HG03457 (cell line): ENCODE measurements around the gene SBK2.
"Not testable (repeated sequence)": the region's sequence is repeated elsewhere in the genome, so short reads cannot be mapped to it uniquely, and the experiment has no call there.

Experiments
- ATAC-seq: cut with Tn5 transposase; IDR thresholded peaks from one replicate; pipeline ENCODE4 v1.9.1; 2021; ENCODE audit warnings: moderate number of reproducible peaks; ENCODE audit not compliant: unreplicated experiment

Gene SBK2

DNA sequence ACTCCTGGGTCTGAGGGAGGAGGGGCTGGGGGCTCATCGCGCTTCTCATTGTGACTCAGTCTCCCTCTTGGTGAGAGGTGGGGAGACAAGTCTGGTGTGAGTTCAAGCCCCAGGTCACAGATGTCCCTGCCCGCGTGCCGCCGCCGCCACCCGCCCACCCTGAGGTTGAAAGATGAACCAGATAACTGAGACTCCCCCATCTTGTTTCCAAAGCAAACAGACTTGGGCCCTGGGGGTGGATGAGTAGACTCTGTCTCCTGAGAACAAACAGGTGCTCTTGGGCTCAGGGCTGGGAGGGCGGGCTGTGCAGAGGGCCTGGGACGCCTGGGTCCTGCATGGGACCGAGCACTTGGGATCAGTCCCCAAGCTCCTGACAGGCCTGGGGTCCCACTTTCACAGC lies 567 bp downstream of the SBK2 start:
- ATAC-seq, result no peak

DNA sequence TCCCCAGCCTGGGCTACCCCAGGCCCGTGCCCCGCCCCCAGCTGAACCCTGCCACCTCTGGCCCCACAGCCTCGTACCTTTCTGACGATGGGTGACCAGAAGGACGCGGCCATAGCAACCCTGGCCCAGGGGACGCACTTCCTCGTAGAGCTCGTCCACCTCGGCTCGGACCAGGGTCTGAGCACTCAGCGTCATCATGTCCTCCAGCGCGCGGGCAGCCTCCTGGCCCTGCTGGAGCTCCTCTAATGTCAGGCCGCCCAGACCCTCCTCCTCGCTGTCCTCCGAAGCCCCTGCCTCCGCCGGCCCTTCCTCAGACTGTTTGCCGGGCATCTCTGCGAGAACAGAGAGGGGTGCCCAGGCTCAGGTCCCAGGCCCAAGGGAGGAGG lies 975 bp downstream of the SBK2 start:
- no peak for ATAC-seq

DNA sequence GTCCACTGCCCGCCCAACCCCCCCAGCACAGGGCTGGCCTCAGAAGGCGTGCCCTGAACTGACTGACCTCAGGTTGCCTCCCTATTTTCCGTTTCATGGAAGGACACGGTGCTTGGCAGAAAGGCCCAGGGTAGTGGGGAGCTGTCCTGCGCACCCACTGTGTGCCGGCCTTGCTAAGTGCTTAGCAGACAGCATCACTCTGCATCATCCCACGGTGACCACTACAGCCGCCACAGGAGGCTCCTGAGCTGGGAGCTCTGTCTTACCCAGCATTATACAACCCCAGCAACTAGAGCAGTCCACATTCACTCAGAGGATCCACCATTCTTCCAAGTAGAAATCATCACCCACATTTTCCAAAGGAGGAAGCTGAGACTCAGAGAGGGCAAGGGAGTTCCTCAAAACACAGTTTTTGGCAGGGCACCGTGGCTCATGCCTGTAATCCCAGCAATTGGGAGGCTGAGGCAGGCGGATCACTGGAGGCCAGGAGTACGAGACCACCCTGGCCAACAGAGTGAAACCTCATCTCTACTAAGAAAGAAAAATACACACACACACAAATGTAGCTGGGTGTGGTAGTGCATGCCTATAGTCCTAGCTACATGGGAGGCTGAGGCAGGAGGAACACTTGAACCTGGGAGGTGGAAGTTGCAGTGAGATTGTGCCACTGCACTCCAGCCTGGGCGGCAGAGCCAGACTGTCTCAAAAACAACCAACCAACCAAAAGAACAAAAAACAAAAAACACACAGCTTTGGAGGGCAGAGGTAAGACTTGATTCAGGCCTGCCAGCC lies 1.6 kb downstream of the SBK2 start:
- ATAC-seq, result no peak

DNA sequence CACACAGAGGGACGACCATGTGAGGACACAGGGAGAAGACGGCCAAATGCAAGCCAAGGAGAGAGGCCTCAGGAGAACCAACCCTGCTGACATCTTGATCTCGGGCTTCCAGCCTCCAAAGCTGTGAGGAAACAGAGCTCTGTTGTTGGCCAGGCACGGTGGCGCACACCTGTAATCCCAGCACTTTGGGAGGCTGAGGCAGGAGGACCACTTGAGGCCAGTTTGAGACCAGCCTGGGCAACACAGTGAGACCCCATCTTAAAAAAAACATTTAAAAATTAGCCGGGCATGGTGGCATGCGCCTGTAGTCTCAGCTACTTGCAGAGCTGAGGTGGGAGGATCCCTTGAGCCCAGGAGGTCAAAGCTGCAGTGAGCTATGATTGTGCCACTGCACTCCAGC lies 2.7 kb downstream of the SBK2 start:
- not testable (repeated sequence) for ATAC-seq

DNA sequence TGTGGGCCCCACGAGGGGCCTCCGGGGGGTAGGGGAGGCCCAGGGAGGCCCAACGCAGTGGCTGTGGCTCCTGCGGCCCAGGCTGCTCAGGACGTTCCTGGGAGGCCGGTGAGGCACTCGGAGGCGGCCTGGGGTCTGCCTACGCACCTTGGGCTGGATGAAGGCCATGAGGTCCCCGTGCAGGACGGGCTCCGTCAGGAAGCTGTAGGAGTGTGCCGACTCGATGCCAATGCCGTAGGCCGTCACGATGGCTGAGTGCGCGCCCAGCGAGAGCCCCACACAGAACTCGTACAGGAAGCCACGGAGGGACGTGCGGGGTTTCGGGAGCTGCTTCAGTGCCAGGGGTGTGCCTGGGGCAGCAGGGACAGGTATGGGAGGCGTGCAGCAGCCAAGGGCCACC lies 5.9 kb downstream of the SBK2 start:
- no peak for ATAC-seq

DNA sequence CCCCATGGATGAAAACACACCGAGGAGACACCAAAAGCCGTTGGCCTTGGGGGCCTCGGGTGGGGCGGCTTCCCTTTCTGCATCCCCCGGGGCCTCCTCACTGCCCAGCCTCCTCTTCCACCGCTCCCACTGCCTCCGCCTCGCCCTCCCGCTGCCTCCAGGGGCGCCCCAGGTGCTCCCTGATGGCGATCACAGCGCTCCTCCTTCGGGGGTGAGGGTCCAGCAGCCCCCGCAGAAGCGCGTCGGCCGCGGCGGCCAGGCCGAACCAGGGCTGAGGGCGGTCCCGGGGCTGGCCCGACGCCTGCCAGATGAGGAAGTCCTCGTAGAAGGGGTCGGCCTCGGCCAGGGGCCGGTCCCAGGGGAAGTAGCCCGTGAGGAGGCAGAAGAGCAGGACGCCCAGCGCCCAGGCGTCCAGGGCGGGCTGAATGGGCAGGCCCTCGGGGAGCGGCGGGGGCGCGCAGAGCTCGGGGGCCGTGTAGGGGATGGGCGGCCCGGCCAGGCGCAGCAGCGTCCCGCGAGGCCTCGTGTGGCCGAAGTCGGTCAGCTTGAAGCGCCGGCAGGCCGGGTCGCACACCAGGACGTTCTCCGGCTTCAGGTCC lies 7.2 kb downstream of the SBK2 start:
- no peak for ATAC-seq

DNA sequence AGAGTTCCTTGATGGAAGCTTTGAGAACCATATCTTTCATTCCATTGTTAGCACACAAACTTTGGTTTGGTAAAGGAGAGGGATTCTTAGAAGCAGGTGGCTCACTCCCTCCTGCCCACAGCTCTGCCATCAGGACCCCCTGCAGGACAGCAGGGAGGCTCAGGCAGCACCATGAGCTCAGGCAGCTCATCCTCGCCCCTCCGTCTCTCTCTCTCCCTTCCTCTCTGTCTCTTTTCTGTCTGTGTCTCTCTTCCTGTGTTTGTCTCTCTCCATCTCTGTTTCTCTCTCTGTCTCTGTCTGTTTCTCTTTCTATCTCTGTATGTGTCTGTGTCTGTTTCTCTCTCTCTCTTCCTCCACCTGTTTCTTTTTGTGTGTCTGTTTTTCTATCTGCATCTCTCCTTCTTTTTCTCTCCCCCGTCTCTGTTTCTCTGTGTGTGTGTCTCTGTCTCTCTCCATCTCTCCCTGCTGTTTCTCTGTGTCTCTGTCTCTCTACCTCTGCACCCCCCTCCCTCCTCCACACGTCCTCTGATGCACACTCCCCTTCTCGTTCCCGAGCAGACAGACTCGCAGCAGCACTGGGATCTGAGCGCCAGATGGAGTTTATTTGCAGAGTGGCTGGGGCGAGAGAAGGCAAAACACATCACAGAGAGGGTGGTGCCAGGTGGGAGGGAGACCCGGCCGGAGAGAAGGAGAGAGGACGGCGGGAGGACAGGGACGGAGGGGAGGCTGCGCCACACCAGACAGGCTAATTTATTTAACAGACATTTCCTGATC lies 8.7 kb downstream of the SBK2 start:
- no peak for ATAC-seq

DNA sequence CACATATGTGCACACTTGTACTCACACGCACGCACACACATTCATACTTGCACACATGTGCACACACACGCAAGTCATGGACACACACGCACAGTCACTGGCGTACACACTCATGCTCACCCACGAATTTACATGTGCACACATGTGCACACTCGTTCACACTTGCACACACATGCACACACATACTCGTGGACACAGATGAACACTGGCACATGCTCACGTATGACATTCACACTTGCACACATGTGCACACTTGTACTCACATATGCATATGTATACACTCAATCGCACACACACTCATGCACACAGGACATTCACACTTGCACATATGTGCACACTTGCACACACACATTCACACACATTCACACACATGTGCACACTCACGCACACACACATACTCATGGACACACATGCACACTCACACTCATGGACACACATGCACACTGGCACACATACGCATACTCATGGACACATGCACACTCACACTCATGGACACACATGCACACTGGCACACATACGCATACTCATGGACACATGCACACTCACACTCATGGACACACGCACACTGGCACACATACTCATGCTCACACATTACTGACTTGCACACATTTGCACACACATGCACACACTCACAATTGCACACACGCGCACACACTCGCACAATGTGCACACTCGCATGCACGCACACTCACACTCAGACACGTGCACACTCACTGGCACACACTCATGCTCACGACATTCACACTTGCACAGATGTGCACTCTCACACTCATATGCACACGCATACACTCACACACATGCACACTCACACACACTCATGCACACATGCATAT lies 9.5 kb downstream of the SBK2 start:
- ATAC-seq, result no peak

DNA sequence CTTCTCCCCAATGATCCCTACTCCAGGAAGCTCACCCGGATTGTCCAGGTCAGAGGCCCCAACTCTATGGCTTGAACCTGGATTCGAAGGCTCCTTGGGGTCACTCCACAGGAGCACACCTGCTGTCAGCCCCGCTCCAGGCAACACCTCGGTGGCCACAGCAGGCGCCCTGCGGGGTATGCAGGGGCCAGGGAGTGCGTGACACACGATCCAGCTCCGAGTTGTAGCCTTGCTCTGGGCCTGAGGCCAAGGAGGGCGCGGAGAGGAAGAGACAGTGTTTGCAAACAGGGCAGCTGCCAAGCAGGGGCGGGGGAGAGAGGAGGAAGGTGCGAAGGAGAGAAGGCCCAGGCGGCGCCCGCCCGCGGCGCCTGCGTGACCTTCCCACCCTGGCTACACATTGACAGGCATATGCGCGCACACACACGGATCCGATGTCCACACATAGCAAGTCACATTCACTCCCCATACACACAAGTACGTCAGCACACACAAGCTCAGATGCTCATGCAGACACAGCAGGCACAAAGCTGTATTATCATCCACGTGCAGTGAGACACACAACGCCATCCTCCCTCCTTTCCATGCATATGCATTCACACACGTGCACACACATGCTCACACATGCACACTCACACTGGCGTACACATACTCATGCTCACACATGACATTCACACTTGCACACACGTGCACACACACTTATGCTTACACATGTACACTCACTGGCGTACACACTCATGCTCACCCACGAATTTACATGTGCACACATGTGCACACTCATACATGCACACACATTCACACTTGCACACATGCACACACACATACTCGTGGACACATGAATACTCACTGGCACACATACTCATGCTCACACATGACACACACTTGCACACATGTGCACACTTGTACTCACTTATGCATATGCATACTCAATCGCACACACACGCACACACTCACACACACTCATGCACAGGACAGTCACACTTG lies 10.4 kb downstream of the SBK2 start:
- ATAC-seq, result no peak

DNA sequence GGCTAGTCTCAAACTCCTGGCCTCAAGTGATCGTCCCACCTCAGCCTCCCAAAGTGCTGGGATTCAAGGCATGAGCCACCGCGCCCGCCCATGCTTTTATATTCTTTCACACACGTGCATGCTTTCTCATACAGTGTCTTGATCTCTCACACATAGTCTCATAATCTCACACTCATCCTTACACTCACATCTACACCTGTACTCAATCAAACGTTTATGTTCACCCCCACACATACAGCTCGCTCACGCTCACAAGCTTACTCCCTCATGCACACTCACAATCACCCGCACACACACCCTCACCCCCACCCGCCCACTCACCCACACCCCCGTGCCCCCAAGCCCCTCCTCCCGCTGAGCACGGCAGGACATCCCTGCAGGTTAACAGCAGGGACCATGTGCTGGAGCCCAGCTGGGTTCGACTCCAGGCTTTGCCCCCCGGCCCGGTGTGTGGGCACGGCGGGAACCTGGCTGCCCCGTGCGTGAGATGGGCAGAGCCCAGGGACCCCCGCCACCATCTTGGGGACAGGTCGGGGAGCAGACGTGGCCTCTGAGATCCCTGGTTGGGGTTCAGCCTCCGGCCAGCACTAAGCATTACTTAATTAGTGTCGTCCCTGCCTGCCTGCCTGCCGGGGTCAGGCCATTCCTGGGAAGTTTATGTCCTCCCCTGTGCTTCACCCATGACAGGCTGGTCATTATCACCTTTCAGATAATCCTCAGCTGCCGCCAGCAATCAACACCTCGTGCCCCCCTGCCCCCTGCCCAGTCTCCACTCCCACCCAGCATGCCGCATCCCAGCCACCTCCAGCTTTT lies 11.4 kb downstream of the SBK2 start:
- no peak for ATAC-seq

DNA sequence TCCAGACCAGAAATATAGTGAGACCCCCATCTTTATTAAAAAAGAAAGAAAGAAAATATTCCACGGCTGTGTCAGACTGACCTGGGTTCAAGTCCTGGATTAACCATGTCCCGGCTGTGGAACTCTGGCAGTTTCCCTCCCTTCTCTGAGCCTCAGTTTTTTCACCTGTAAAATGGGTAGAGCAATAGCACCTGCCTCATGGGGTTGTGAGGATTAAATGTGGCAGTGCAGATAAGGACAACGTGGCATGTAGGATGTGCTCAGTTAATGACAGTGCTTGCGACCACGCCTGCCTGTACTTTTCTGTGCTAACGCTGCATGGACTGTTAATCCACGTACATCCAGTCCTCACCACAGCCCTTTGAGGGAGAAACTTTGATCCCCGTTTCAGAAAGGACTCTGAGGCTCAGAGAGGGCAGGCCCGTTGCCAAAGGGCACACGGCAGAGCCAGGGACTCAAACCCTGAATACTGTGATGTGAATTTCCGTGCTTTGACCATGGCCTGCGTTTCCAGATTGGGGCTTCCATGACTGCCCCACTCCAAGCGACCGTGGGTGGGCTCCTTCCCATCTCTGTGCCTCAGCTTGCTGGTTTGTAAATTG lies 16.1 kb downstream of the SBK2 start:
- no peak for ATAC-seq

DNA sequence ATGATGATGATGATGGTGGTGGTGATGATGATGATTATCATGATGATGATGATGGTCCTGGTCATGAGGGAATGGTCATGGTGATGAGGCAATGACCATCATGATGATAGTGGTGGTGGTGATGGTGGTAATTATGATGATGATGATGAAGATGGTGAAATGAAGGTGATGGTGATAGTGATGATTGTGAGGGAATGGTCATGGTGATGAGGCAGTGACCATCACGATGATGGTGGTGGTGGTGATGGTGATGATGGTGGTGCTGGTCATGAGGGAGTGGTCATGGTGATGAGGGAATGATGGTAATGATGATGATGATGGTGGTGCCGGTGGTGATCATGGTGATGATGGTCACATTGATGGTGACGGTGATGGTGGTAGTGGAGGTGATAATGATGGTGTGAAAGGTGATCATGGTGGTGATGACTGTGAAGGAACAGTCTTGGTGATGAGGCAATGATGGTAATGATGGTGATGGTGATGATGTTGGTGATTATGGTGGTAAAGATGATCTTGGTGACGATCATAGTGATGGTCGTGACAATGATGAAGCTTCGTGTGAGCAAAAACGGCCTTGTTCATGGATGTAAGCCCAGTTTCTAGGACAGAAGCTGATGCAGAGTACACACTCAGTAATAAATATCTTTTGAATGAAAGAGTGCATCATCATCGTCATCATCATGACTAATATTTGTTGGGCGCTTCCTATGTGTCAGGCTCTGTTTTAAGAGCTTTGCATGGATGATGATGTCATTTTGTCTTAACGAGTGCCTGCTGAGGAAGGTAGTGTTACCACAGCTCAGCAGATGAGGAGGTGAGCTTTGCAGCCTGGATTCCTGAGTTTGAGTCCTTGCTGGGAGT lies 17.3 kb downstream of the SBK2 start:
- no peak for ATAC-seq

DNA sequence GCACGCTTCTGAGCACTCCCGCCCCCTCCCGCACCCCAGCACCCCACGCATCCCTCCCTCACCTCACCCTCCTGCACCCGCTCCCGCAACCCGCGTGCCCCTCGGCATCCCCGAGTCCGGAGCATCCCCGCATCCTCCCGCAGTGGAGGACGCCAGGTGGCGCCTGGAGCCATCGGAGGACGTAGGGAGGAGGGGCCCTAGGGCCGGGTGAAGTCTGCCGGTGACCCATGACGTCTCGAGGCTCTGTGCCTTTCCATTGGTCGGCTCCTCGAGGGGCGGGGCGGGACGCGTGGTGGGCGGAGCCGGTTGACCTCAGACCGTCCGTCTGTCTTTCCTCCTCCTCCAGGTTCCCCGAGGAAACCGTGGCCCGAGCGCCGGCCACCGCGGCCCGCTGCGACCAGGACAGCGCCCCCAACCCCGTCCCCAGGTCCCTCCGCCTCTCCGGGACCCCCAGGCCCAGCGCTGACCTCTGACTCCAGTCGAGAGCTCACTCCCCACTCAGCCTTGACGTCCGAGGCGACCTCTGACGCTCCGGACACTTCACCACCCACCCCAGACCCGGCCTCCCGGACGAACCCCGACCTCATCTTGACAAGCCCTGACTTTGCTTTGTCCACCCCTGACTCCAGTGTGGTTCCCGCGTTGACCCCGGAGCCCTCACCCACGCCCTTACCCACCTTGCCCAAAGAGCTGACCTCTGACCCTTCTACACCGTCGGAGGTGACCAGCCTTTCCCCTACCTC lies 19.9 kb downstream of the SBK2 start:
- ATAC-seq, result peak; percentile 94

DNA sequence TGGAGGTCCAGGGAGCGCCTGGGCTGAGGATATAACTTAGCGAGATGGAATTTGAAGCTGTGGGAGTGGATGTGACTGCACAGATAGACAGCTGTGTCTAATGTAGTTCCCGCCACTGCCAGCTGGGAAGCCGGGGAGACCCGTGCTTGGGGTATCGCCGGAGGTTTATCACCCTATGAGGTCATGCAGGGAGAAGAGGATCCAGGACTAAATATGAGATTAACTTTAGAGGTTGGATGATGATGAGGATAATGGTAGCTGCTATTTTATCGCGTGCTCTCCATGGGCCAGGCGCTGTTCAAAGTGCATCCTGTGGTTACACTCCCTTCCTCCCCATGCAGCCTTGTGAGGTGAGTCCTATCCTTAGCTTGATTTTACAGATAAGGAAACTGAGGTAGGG lies 28.8 kb downstream of the SBK2 start:
- no peak for ATAC-seq

DNA sequence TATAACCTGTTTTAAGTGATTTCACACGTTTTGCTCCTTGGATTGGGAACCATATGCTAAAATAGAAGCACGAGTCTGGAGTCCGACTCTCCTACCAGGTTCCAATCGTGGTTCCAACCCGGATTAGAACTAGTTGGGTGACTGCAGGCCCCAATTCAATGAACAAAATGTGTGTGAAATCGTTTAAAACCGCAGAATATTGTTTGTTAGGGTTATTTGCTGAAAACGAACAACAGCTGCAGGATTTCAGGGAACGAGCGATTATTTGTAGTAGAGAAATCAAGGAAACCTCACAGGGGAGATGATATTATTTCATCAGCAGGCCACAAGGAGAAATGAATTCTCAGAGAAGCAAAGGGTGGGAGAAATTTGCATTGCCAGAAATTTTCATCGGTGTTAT lies 32.0 kb downstream of the SBK2 start:
- no peak for ATAC-seq

DNA sequence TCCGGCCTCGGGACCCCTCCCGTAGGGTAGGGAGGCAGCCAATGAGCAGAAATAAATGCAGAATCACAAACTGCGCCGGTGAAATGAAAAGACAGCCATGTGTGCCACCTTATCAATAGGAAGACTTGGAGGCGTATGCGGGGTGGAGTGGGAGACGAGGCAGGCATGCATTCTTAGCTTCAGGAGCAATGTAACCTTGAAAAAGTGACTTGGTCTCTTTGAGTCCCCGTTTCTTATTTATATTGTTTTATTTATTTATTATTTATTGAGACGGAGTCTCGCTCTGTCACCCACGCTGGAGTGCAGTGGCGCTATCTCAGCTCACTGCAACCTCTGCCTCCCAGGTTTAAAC lies 32.7 kb downstream of the SBK2 start:
- ATAC-seq, result no peak
